AML-193 (cell line): ENCODE measurements around the gene SH2D7.

ENCODE experiments used
- DNase-seq, 2 experiments: peaks; one replicate each; lab custom pipeline; 2025; lab: John Stamatoyannopoulos, UW

The SH2D7 gene

DNA sequence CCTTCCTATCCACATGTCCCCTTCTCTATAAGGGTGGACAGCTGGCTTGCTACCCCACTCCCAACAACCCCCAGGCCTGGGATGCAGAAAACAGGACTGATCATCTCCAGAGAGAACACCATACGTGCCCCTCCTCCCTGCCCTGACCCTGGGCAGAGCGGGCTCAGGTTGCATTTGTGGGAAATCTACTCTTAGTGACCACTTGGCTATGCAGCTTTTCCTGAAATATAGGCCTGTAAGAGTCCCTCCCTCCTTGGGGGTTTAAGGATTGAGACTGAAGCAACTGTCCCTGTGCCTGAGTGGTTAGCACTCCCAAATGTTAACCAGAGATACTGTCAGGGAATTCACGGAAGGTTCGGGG, 11.7 kb downstream of the SH2D7 start:
- no peak for DNase-seq

DNA sequence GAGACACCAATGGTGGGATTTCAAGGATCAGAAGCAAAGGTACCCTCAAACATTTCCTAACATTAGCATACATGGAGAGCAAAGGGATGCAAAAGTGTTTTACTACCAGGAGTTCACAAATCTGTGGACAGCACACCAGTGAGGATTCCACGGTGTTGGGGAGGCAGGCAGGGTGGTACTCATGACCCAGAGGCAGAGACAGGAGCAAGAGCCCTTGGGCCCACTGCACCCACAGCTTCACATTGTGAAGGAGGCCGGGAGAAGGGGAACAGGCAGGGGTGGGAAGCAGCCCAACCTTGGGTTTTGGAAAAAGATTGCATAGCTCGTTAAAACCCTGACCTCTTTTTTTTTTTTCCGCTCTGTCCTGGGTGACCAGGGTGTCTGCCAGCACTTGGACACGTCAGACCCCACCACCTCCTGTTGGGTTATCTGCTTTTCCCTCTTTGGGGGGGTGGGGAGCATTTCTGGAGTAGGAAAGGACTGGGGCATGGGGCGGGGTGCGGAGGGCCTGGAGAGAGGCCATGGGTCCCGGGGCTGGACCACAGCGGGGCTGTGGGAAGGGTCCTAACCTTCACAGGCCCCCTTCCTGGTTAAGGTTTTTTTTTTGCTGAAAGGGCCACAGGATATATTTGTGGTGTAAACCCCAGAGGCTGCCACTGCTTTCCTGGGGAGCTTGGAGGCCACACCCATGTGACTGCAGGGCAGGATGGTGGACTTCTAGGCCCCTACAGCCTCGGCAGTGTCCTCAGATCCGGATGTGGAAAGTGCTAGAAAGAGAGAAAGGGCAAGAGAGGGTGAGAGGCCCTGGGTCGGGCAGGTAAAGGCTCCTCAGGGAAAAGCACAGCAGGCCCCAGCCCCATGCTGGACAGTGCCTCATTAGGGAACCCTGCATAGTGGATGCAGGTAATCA, 12.5 kb downstream of the SH2D7 start:
- no peak for DNase-seq

DNA sequence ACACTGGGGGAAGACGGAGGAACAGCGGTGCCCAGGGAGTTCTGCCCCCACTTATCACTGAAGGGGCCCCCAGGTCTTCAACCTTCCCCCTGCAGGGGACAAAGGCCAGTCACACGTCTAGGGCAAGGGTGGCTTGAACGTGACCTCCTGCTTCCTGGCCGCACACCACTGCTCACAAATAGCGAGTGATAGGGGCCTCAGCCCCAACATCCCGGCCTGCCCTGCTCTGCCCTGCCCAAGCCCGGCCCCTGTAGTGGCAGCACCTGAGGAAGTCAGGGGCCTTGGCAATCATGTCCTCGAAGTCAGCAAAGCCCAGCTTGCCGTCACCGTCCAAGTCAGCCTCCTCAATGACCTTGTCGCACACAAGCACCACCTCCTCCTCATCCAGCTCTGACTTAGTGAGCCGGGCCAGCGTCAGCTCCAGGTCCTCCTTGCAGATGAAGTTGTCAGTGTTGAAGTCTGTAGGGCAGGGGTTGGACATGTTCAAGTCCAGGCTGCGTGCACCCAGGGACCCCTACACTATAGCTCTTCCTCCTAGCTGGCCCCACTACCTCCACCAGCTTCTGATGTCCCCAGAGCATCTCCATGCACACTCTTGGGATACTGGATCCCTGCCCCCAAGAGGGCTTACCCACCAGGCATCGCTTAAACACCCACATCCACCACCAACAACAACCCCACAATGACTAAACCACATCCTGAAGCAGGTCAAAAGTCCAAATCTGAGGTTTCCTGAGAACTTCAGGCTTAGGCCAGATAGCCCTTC, 13.3 kb downstream of the SH2D7 start:
- no peak for DNase-seq

DNA sequence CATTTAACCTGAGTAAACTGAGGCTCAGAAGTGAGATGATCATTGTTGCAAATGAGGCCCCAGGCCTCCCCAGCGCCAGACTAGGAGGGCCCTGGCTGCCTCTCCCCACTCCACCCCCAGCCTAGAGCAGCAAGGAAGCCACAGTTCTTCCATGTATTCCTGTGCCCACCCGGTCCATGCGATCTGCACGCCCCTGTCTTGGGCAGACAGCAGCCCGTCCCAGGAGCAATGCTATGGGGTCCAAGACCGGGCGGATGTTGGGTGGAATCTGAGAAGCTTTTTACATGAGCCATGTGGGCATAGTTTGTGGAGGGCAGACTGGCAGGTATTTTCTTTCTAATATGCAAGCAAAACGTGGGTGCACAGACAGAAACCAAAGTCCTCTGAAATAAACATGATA, 15.1 kb downstream of the SH2D7 start:
- no peak for DNase-seq

DNA sequence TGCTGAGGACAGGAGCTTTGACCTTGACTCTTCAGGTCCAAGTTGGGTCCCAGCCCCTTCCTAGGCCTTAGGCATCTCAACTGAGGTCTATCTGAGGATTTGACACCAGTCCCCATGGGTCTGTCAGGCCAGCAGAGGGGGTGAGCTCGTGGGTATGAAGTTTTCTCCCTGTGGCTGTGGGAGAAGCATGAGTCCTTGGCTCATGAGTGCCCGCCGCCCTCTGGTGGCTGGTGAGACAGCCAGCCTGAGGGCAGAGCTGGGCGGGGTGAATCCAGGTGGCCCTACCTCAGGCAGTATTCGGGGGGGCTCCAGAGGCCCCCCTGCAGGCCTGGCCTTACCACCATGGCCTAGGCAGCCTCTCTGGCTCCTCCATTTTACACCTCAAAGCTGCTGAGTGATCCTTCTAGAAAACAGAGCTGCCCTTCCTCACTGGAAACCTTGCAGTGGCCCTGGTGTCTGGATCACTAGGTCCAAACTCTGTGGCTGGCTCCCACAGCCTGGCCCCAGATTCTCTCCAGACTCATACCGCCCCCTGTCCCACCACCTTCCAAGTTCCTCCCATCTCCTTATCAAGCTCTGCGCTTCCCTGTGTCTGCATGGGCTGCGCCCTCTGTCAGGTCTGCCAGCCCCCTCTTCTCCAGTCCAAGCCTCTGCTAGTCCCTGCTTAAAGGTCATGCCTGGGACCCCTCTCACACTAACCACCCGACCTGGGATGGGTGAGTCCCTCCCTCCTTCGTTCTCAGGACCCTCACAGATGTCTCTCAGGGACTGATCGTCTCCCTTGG, 16.1 kb downstream of the SH2D7 start:
- peak; percentile 83 to 90 for DNase-seq

DNA sequence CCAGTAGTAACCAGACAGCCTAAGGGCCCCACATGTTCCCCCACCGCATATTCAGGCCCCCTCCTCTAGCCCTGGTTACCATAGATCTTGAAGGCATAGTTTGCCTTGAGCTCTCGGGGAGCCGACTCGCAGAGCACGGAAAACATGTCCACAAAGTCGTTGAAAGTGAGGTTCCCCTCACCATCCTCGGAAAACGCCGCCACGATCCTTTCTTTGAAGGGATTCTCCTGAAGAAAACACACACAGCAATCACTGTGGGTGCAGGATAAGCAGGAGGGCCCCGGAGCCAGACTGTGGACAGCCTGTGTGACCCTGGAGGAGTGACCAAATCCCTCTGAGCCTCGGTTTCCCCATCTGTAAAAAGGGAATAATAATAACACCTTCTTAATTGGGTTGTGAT, 16.8 kb downstream of the SH2D7 start:
- no peak for DNase-seq

DNA sequence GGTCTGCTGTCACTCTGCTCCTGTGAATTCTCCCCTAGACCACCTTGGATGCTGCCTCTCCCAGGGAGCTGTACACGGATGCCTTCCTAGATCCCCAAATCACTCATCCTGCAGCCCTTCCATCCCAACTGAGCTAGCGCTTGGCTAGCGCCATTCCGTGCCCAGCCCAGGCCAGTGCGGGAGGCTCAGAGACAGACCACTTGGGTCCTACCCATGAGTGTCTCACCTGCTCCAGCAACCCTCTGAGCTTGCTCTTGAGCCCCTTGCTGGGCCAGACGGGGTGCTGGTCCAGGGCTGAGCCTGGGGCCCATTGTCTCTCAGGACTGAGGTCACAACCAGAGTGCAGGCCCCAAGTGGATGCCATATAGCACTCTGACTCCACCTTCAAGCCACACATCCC, 17.7 kb downstream of the SH2D7 start:
- no peak for DNase-seq

DNA sequence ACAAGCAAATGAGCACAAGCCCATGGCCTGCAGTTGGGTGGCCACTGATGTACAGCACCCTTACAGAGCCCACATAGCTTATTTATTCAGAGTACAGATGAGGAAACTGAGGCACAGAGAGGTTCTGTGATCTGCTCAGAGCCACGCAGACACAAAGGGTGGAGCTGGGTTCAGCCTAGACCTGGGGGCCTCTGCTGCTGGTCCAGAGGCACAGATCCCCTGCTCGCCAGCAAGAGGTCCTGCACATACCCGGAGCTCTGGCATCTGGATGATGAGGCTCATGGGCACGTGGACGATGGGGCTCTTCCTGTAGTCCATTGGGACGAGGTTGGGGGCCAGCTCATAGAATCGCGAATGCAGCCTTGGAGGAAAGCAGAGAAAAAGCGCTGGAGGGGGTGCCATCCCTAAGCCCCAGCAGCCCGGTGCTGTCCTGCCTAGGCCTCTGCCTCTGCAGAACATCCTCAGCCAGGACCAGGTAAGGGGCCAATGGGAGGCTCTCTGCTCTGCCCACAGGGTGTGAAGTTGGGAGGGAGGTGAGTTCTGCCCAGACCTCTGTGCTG, 18.6 kb downstream of the SH2D7 start:
- DNase-seq: no peak

DNA sequence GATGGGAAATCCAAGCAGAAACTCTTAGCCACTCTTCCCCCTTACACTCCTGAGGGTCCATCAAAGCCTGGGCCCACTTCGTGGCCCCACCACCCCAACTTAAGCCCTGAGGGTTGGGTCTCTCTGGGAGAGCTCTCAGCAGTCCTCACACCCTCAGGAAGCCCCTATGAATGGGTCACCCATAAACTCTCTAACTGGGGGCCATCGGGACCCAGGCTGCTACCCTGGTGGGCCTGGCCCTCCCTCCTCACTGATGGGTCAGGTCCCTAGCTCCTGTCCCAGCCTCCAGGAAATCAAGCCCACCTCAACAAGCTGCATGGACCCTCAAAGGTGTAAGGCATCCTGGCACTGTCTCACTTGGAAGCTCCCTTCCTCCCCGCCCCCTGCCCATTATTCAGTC, 19.4 kb downstream of the SH2D7 start:
- no peak for DNase-seq

DNA sequence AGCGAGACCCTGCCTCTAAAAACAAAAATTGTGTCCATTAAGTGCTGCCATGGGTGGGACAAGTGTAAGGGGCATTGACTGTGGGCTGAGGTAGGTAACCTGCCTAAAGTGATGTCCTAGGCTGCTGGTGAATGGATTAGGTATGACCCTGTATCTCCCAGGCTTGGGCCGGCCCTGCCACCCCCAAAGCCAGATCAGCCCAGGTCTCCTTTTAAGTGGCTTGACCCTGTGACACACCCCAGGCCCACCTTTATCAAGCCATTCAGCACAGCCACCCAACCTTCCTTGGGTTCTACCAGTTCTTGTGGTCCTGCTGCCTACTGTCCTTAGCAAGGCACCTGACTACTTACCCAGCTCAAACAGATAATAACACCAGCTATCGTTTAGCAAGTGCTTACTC, 20.2 kb downstream of the SH2D7 start:
- no peak for DNase-seq

DNA sequence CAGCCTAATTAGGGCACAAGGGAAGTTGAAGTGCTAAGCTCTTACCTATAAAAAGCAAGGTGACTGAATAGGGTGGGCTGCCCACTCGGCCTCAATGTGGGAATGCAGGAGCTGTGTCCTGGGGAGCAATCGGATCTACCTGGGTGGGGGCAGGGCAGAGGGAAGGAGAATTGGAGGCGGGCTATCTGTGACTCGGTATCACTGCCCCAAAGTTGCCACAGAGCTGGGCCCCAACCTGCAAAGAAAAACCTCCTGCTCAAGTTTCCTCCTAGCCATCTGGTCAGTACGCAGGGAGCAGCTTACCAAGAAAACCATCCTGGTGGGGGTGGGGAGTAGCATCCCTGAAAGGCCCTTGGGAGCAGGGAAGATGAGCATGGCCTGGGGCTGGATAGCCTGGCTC, 28.2 kb downstream of the SH2D7 start:
- no peak for DNase-seq

DNA sequence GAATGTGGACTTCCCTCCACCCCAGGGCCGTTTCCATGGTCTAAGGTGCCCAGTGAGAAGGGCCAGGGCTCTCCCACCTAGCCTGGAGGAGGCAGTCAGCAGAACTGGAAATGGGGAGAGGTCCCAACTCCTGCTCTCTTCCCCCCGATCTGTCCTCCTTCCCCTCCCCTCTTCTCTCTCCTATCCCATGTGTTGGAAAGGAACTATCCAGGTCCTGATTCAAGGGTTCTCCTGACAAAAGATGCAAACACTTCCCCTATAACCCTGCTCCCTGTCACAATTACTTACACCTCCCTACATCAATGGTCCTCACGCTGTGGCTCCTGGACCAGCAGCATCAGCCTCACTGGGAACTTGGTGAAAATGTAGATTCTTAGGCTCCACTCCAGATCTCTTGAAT, 32.9 kb downstream of the SH2D7 start:
- DNase-seq: no peak

DNA sequence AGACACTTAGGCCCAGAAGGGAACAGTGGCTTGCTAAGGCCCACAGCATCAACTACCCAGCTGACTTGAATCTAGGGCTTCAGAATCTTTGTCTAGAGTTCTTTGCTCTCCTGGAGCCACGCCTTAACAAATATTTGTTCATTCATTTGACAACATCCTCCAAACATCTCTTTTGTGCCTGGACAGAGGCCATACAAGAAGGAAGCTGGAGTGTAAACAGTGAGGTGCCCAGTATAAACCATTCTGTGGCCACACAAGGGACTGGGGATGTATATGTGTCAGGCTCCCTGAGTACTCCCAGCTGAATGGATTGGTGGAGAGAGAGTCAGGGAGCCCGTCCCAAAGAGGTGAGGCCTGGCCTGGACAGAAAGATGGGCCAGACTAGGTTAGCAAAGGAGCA, 35.5 kb downstream of the SH2D7 start:
- DNase-seq: no peak

DNA sequence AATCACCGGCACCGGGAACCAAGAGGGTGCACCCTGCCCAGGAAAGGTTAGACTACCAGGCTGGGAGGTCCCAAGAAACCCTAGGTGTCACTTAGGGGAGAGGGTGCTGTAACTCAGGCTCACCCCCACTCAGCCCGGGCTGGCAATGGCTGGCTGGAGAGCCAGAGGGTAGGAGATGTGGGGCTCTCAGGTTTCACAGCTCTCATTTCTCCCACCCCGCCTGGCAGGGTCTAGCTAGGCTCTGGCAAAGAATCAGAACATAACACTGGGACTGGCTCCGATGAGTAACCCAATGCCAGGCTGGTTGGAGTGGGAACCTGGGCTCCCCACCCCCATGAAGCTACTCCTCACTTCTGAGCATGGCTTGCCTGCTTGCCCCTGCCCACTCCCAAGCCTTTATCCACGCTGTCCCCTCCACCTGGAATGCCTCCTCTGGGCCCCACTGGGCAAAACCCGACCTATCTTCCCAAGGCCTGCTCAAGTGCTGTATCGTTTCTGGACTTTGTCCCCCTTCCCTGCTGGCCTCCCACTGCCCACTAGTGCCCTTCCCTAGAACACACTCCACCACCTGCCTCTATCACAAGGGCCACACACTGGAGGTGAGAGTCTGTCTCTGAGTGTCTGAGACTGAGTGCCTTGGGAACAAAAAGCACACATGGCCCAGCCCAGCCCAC, 36.9 kb downstream of the SH2D7 start:
- DNase-seq: no peak

DNA sequence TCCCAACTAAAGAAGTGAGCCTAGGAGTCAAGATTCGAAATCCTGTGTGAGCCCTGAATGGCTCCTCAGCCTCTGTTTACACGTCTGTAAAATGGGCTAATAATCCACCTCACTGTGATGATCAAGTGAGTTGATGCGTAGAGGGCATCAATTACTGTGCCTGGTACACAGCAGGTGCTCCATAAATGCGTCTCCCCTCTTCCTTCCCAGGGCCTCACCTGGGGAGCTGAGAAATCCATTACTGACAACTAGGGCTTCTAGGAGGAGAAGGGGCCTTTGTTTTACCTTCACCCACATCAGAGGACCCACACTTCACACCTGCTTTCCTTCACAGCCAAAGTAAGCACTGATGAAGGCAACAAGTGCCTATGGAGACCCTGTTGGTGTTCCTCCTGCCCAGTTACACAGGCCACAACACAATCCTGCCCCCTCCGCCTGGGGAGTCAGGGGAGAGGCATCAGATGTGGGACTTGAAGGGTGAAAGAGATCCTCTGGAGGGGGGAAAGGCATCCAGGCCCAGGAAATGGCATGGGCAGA, 37.5 kb downstream of the SH2D7 start:
- DNase-seq: no peak

DNA sequence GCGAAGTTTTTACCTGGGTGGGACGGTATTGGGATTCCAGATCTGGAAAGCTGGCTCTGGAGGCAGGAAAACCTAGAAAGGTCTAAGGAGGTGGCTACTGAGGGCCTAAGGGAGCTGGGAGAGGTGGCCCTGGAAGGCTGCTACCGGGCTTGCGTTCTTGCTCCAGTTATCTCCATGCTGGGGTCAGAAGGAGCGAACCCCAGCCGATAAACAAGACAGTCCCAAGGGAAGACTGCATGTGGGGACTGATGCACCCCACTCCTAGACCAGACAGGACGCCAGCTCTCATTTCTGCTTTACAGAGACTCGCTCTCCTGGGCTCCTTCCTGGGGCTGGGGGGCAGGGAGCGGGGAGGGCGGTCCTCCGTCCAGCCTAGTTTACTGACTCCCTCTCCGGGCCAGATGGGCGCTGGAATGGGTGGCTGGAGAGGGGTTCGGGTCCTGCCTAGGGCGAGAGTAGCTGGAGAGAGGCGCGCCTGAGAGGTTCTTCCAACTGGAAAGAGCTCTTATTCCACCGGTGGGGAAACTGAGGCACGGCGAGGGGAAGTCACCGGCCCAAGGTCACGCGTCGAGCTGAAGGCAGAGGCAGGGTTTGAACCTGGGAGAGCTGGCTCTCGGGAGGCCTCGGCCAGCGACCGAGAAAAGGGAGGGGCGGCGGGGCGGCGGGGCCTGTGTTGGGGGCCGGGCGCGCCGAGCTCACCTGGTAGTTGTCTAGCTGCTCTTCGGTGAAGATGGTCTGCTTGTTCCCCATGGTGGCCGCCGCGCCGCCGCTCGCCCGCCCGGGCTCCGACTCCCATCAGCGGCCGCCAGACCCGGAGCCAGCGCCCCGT, 38.3 kb downstream of the SH2D7 start:
- no peak for DNase-seq

DNA sequence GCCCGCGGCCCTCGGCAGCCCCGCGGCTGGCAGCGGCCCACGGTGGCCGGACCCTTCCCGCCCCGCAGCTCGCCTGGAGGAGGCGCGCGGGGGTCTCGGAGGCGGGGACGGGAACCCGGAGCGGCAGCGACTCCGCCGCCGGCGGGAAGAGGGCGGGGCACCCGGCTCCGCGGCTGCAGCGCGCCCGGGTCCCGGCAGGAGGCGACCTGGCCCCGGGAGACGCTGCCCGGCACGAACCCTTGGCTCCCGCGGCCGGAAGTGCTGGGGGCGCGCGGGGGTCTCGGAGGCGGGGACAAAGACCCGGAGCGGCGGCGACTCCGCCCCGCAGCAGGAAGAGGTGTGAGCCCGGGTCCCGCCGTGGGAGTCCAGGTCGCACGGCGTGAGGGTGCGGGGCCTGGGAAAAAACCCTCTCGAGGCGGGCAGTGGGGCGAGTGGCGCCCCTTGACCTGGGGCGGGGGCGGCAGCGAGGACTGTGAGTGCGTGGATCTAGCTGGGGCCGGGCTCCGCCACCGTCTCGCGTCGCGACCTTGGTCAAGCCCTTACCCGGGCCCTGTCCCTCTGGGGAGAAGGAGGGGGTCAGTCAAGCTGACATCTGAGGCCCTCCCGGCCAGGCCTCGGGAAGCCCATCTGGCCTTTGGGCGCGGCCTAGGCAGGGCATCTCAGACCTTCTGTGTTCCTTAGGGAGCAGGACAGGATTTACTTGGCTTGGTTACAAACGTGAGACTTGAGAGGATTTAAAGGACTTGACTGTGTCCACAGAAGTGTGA, 39.1 kb downstream of the SH2D7 start, which contains the start of gene CIB2:
TSS of gene CIB2 (minus strand) at position 151 of the 767 bp plus-strand sequence. CDS start 230 bp downstream, outside the sequence.
- peak; percentile 14 to 21 for DNase-seq

DNA sequence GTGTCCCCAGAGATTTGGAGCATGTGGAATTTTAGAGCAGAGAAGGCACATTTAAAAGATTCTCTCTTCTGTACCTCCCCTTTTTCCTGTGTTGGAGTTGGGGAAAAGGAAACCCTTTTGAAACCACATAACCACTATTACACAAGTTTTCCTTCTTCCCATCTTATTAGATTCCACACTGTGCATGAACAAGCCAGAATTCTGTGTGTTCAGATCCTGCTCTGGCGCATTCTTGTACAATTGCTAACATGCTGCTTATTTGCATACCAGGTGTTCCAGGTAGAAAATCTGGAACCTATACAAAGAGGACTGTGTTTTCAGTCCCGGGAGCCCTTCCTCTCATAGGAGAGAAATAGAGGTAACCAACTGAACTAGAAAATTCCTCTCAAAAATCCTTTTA, 41.4 kb downstream of the SH2D7 start:
- DNase-seq: no peak

DNA sequence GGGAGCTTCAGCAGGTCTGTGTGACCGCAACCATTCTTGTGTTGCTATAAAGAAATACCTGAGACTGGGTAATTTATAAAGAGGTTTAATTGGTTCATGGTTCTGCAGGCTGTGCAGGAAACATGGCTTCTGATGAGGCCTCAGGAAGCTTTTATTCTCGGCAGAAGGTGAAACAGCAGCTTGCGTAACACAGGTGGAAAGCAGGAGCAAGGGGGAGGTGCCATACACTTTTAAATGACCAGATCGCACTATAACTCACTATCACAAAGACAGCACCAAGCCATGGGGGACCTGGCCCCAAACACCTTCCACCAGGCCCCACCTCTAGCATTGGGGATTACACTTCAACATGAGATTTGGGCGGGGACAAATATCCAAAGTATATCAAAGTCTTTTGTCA, 47.2 kb downstream of the SH2D7 start:
- DNase-seq: no peak

DNA sequence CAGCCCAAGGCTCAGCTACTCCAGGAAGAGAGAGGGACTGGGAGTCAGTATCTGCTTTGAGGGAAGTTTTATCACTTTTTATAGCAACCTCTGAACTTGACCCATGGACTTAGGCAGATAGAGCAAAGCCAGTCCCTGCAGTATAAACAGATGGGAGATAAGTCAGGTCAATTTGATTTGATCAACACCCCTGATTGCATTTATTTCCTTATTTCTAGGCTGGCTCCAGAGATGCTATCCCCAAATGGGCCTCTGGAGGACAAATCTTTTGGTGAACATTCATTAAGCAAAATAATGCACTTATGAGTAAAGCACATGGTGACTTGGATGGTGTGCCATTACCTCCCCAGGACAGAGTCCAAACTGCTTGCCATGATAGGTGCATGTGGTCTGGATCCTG, 47.9 kb downstream of the SH2D7 start:
- no peak for DNase-seq
